Ovary (tissue), 9 donors: ENCODE measurements around the gene UNC5B. TPM values are rescaled to one million over a fixed set of nuclear protein-coding genes. Genes with fewer than 3 reads are reported as not detected.

Experiments
- DNase-seq, 5 donors: peaks; one replicate each; pipeline ENCODE4 v3.0.0-alpha.2; 2019 to 2020
- H3K27ac ChIP-seq, 2 donors: fragments of 200-600 bp; one replicate each; pipeline versions ENCODE4 v1.5.1 to v1.8.0; 2019 to 2022
- H3K27me3 ChIP-seq: fragments of 200-600 bp; one replicate; pipeline ENCODE4 v1.8.0; 2022
- H3K36me3 ChIP-seq: fragments of 200-600 bp; sonication (generic); one replicate; pipeline ENCODE4 v1.5.1; 2019
- H3K4me1 ChIP-seq: one replicate; pipeline ENCODE4 v1.8.1; 2013; ENCODE audit warnings: mild to moderate bottlenecking, moderate library complexity; ENCODE audit not compliant: insufficient read depth
- H3K4me3 ChIP-seq: fragments of 200-600 bp; sonication (generic); one replicate; pipeline ENCODE4 v1.5.1; 2017
- H3K9me3 ChIP-seq, 2 donors: fragments of 200-600 bp in 1 of 2; sonication (generic) in 1 of 2; one replicate each; pipeline versions ENCODE4 v1.5.1 to v1.8.1; 2013 to 2019; ENCODE audit warnings: mild to moderate bottlenecking in 1 of 2, moderate library complexity in 1 of 2
- EP300 ChIP-seq: sonication (generic); formaldehyde crosslinking; IDR thresholded peaks from one replicate; pipeline ENCODE4 v1.6.1; 2017; ENCODE audit warnings: antibody characterized with exemption
- POLR2A ChIP-seq: fragments of 450-650 bp; IDR thresholded peaks from one replicate; pipeline ENCODE4 v1.6.1; 2017; ENCODE audit warnings: antibody characterized with exemption, mild to moderate bottlenecking, moderate library complexity
- WGBS, 3 donors: extraction: QIAGEN DNeasy Blood & Tissue Kit in 1 of 3; methylation state at CpG; one replicate each; pipeline versions ENCODE4 v1.1.5 to v1.1.7; 2013 to 2017; 5-methylcytosine and 5-hydroxymethylcytosine counted together
- intact Hi-C, 4 donors: fragments of 100-400 bp; cut with DNase I; formaldehyde crosslinking; loops; one replicate each; pipeline versions ENCODE4 v1.11.0 to v1.15.1; 2022 to 2023
- polyA plus RNA-seq, 2 donors: library from polyadenylated mRNA; stranded (reverse); fragments of 200-250 nt in 1 of 2; fragments of 350-450 nt in 1 of 2; fragmentation: Illumina TruSeq in 1 of 2; extraction: RNeasy Lipid Tissue Mini Kit (QIAGEN cat#74804) in 1 of 2; gene quantifications; one replicate each; pipeline ENCODE4 v1.2.3, GENCODE V29; 2013 to 2014
- total RNA-seq, 7 donors: library from RNA; depleted of rRNA in 2 of 7; stranded (reverse); fragments of >200 nt in 2 of 7; fragmentation: NEBNext Ultra II Directional in 3 of 7; extraction: Animal tissue kit (Norgen Biotek cat#: 25700) in 3 of 7; gene quantifications; one replicate each; pipeline versions ENCODE4 v1.1.0 to v1.2.4, GENCODE V29; 2016 to 2023
- TF ChIP-seq, protein P1 (sequence below), 3 donors: fragments of 450-650 bp in 2 of 3; fragments of 200-600 bp in 1 of 3; IDR thresholded peaks; one replicate each; pipeline versions ENCODE4 v1.5.1 to v1.8.0; 2016 to 2022; ENCODE audit warnings: antibody characterized with exemption in 3 of 3, mild to moderate bottlenecking in 1 of 3
- donor health status: DM: no; HTN: no; CAD: no; lungs with moderate emphysema.
- donor health status: DM: no; HTN: no; CAD: no.
- donor health status: Bipolar disorder and iron deficiency.
- donor health status: DM: yes; HTN: yes; CAD: no.
- donor health status: DM: no; HTN: no; CAD: no.
- donor health status: DM: yes; HTN: yes; CAD: no.

The UNC5B gene
- total and polyA plus RNA-seq, 9 donors: 2.7 to 48.0 (median 6.3) TPM

GRCh38 chr10:71250405-71250804, 38.0 kb downstream of the UNC5B start:
- H3K4me3 ChIP-seq: no peak overlapping the region
- H3K27me3 ChIP-seq: no peaks in the 10 kb centered on the region
- H3K36me3 ChIP-seq: no peaks in the 10 kb centered on the region
- 88 to 91% (median 89%) methylated on average over 3 of the region's 3 CpGs for WGBS, 3 donors
- intact Hi-C loops: no loop called here
- H3K9me3 ChIP-seq: no peaks in the 10 kb centered on the region
- H3K4me1 ChIP-seq: peaks cover 5% of the 10 kb centered on the region
- TF ChIP-seq EP300 (no peak), POLR2A (no peak)
- TF ChIP-seq, protein P1, sequence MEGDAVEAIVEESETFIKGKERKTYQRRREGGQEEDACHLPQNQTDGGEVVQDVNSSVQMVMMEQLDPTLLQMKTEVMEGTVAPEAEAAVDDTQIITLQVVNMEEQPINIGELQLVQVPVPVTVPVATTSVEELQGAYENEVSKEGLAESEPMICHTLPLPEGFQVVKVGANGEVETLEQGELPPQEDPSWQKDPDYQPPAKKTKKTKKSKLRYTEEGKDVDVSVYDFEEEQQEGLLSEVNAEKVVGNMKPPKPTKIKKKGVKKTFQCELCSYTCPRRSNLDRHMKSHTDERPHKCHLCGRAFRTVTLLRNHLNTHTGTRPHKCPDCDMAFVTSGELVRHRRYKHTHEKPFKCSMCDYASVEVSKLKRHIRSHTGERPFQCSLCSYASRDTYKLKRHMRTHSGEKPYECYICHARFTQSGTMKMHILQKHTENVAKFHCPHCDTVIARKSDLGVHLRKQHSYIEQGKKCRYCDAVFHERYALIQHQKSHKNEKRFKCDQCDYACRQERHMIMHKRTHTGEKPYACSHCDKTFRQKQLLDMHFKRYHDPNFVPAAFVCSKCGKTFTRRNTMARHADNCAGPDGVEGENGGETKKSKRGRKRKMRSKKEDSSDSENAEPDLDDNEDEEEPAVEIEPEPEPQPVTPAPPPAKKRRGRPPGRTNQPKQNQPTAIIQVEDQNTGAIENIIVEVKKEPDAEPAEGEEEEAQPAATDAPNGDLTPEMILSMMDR (IDR thresholded peaks at IDR 0.05): no peak
- H3K27ac ChIP-seq: no peak overlapping the region
- DNase-seq: no peak

DNA sequence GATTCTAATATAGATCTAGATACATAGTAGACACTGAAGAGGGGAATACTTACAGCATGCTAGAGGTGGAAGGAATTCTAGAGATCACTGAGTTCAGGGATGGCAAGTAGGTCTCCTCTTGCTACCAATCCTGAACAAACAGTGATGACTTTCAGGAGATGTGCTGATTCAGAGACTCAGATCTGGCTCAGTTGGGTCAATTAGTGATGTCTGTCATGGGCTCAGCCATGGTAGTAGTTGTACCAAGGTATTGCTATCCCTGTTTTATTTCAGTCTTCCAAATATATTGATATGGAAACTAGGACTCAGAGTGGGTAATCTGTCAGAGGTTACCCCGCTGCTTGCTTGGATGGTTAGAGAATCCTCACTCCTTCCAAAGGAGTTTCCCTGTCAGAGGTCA, 38.5 kb downstream of the UNC5B start:
- H3K36me3 ChIP-seq: no peaks in the 10 kb centered on the region
- peaks cover 6% of the 10 kb centered on the region for H3K4me1 ChIP-seq
- no peaks in the 10 kb centered on the region for H3K27me3 ChIP-seq
- no peak overlapping the region for H3K27ac ChIP-seq
- TF ChIP-seq POLR2A (no peak), EP300 (no peak)
- TF ChIP-seq, protein P1 (IDR thresholded peaks at IDR 0.05): no peak
- WGBS, 3 donors: 91 to 97% (median 96%) methylated on average over 1 of the region's 1 CpG
- intact Hi-C loops: no loop called here
- H3K9me3 ChIP-seq: no peaks in the 10 kb centered on the region
- DNase-seq: no peak
- no peak overlapping the region for H3K4me3 ChIP-seq

DNA sequence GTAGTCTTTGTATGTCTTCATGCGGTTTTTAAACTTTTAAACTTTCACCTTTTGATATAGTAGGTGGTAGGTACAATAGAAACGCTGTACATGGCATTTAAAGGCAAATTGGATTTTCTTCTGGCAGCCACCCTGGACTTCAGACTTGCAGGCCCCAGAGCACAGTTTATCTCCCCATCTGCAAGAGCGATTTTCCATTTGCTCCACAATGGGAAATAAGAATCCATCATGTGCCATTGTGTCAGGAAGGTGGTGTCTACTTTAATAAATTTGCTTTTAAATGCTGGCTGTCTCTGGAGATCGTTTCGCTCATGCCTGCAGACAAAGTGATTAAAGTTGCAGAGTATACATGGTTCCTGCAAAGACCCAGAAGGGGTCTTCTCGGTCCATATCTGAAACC, 38.9 kb downstream of the UNC5B start:
- Histone ChIP-seq H3K4me1 (peaks cover 4% of the 10 kb centered on the region), H3K27me3 (no peaks in the 10 kb centered on the region), H3K9me3 (no peaks in the 10 kb centered on the region), H3K4me3 (no peak overlapping the region), H3K27ac (no peak overlapping the region), H3K36me3 (no peaks in the 10 kb centered on the region)
- 82 to 88% (median 86%) methylated on average over 6 of the region's 6 CpGs for WGBS, 3 donors
- TF ChIP-seq, protein P1 (IDR thresholded peaks at IDR 0.05): no peak
- TF ChIP-seq POLR2A: no peak
- no peak for TF ChIP-seq EP300
- intact Hi-C loops: no loop called here
- no peak for DNase-seq

DNA sequence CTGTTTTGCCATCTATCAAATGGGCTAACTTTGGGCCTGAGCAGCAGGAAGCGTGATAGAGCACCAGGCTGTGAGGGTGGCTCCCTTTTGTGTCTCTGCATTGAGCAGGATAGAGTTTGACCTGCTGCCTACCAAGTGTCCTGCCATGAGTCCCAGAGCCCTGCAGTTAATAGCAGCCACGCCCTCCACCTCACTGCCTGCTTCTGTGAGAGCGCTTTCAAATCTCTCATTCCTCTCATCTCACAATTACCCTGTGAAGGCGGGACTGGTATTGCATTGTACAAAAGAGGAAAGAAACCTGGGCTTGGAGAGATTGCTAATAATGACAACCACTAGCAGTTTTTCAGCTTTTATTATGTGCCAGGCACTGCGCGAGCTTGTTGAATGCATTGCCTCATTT, 39.9 kb downstream of the UNC5B start:
- Histone ChIP-seq H3K4me1 (peaks cover 4% of the 10 kb centered on the region), H3K36me3 (no peaks in the 10 kb centered on the region), H3K4me3 (no peak overlapping the region), H3K9me3 (no peaks in the 10 kb centered on the region), H3K27me3 (no peaks in the 10 kb centered on the region), H3K27ac (no peak overlapping the region)
- intact Hi-C loops: no loop called here
- TF ChIP-seq, protein P1 (IDR thresholded peaks at IDR 0.05): no peak
- TF ChIP-seq EP300 (no peak), POLR2A (no peak)
- WGBS, 3 donors: 80 to 97% (median 91%) methylated on average over 6 of the region's 6 CpGs
- no peak for DNase-seq
